Heart left ventricle (tissue), 13 donors: ENCODE measurements around the gene LCE1A.

Experiments used
- POLR2A ChIP-seq, 2 donors: fragments of 450-650 bp; IDR thresholded peaks; one replicate each; pipeline ENCODE4 v1.6.1; 2017; ENCODE audit warnings: antibody characterized with exemption in 2 of 2, mild to moderate bottlenecking in 2 of 2, moderate library complexity in 2 of 2
- TF ChIP-seq, protein P1 (sequence below), 12 donors: fragments of 200-600 bp; sonication (generic) in 4 of 12; IDR thresholded peaks; one replicate each; pipeline versions ENCODE4 v1.5.0 to v1.8.0; 2018 to 2022; ENCODE audit warnings: antibody characterized with exemption in 12 of 12, mild to moderate bottlenecking in 5 of 12
- donor health status: ischemic (EF 13 %, LVEDD 7.1; RV severe dilation, severe dysfunction).
- donor health status: DM: no; HTN: yes; CAD: no.
- donor health status: DM: no; HTN: no; CAD: no.
- donor health status: ischemic (EF 25% LVEDD 6.9; RV normal size, moderate dysfunction).
- donor health status: ischemic (EF 25% LVEDD 5.7; RV mildly dilated, moderate dysfunction).
- donor health status: ischemic (EF 35%, LVEDD 5.7; RV mildly dilated, moderate dysfunction).
- donor health status: nonischemic (EF 11% LVEDD 7.7; RV severe dilation, severe dysfunction).
- donor health status: DM: yes; HTN: yes; CAD: no.
- donor health status: PGD.
- donor health status: ischemic (EF 29% LVEDD 5.4; RV normal size, mild dysfunction).
- donor health status: nonischemic (EF 23%, LVEDD 6.1; RV moderate dilation, normal function).

DNA sequence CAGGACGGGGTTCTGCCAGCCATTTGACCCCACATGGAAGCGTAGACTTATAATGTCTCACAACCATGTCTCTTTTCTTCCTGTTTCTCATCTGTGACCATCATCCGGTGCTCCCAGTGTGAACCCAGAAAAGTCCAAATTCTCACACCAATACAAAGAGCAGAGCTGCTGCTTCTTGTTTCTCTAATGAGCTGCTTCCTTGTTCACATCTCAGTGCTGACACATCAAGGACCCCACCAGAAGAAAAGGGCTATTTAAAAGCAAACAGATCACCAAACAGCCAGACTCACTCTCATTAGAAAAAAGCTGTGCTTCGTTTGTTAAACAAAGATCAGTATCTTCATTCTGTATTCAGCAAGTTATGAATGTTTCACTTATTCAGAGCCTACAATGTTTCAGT lies 31.6 kb upstream of the LCE1A start:
- TF ChIP-seq, protein P1, sequence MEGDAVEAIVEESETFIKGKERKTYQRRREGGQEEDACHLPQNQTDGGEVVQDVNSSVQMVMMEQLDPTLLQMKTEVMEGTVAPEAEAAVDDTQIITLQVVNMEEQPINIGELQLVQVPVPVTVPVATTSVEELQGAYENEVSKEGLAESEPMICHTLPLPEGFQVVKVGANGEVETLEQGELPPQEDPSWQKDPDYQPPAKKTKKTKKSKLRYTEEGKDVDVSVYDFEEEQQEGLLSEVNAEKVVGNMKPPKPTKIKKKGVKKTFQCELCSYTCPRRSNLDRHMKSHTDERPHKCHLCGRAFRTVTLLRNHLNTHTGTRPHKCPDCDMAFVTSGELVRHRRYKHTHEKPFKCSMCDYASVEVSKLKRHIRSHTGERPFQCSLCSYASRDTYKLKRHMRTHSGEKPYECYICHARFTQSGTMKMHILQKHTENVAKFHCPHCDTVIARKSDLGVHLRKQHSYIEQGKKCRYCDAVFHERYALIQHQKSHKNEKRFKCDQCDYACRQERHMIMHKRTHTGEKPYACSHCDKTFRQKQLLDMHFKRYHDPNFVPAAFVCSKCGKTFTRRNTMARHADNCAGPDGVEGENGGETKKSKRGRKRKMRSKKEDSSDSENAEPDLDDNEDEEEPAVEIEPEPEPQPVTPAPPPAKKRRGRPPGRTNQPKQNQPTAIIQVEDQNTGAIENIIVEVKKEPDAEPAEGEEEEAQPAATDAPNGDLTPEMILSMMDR (IDR thresholded peaks at IDR 0.05): no peak
- TF ChIP-seq POLR2A (IDR thresholded peaks at IDR 0.05): no peak
